Activated T-cell treated with anti-CD3 and anti-CD28 coated beads, Interleukin-2, amount 50 U/mL, for 4 hours (primary cell): Measurements from ENCODE around the gene IKZF3. TPM values are rescaled to one million over a fixed set of nuclear protein-coding genes. Genes with fewer than 3 reads are reported as not detected.
A peak's percentile ranks its signal among the peaks of the same experiment; 100 is the strongest.

Source experiments
- ATAC-seq, 2 donors: fragments of 200-7000 bp; cut with Tn5 transposase; one replicate each; pipeline ENCODE4 v1.10.0; 2021
- DNase-seq: peaks from one replicate; pipeline ENCODE4 v3.0.0-alpha.2; 2020
- H3K27me3 Mint-ChIP-seq: one replicate; pipeline ENCODE4 v1.8.0; 2021; ENCODE audit warnings: low read depth, mixed read lengths
- H3K36me3 Mint-ChIP-seq: one replicate; pipeline ENCODE4 v1.8.0; 2022; ENCODE audit warnings: mixed read lengths; ENCODE audit not compliant: insufficient read depth
- H3K4me1 Mint-ChIP-seq: one replicate; pipeline ENCODE4 v1.8.0; 2021; ENCODE audit warnings: low read depth, mixed read lengths
- H3K4me3 Mint-ChIP-seq: one replicate; pipeline ENCODE4 v1.8.0; 2021; ENCODE audit warnings: mild to moderate bottlenecking, moderate library complexity, mixed read lengths
- H3K9me3 Mint-ChIP-seq: one replicate; pipeline ENCODE4 v1.8.0; 2021; ENCODE audit warnings: mixed read lengths
- total RNA-seq, 3 donors: library from RNA; stranded (reverse); gene quantifications; one replicate each; pipeline ENCODE4 v1.2.1, GENCODE V29; 2021

The IKZF3 gene
- total RNA-seq, 3 donors from 2014 or later: 82.3 to 106 (median 91.6) TPM

DNA sequence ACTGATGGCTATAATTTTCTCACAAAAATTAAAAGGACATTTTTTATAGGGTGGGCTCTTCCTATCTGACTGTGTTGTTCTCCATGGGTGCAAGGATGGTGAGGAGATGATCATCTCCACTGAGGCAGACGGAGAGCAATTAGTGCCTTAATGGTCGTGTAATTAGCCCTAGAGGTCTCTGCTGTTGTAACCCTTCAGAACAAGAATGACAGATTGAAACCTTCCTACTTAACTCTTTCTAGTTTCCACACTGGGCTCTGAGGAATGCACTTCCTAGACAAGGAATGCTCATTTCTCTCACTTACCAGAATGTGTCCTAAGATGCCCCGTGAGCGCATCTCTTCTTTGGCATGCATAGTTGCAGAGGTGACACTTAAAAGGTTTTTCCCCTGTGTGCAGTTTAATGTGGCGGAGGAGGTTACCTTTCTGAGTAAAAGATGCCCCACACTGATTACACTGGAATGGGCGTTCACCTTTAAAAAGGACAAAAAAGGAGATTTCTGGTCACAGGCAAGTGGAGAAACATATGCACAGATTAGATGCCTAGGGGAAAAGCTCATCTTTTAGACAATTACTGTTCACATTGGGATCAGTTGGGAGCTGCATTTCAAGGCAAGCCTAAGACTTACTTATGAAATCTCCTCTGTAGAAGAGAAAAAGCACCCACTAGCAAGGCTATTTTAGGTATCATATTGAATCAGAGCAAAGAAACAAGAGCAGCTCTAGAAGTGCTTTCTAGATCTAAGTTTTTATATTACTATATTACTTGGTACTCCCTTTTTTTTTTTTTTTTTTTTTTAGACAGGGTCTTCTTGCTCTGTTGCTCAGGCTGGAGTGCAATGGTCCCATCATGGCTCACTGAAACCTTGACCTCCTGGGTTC is 72.8 kb downstream of the IKZF3 start:
- no peak for DNase-seq
- H3K4me3 Mint-ChIP-seq: peak overlapping the region; percentile 27
- H3K27me3 Mint-ChIP-seq: no peaks in the 10 kb centered on the region
- H3K4me1 Mint-ChIP-seq: peaks cover 72% of the 10 kb centered on the region
- peaks cover 37% of the 10 kb centered on the region for H3K36me3 Mint-ChIP-seq
- peak; percentile 83 to 84 for ATAC-seq
- no peaks in the 10 kb centered on the region for H3K9me3 Mint-ChIP-seq

DNA sequence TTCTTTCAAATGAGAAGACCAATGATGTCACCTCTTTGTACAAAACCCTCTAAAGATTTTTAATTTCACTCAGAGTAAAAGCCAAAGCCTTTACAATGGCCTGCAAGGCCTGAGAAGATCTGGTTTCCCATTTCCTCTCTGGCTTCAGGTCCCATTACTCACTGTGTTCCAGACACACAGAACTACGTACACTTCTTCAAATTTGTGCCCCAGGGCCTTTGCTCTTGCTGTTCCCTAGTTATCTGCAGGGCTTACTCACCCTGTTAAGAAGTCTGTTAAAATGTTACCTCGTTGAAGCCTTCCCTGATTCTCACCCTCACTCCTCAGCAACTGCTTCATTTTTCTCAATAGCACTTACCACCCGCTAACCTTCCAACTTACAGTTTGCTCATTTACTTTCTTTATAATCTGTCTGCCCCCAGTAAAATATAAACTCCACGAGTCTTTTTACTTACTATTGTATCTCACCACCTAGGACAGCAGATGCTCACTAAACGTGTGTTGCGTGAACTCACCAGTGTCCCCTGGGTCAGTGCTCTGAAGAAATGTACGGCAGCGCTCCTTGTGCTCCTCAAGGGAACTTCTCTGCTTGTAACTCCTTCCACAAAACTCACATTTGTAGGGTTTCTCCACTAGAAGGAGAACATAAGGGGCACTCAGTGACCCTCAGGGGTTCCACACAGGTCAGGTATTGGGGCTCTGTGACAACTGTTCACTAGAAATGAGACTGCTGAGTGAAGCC is 76.2 kb downstream of the IKZF3 start:
- DNase-seq (no peak), ATAC-seq (no peak)
- H3K36me3 Mint-ChIP-seq: peaks cover 51% of the 10 kb centered on the region
- peaks cover 70% of the 10 kb centered on the region for H3K4me1 Mint-ChIP-seq
- no peak overlapping the region for H3K4me3 Mint-ChIP-seq
- H3K27me3 Mint-ChIP-seq: no peaks in the 10 kb centered on the region
- no peaks in the 10 kb centered on the region for H3K9me3 Mint-ChIP-seq

DNA sequence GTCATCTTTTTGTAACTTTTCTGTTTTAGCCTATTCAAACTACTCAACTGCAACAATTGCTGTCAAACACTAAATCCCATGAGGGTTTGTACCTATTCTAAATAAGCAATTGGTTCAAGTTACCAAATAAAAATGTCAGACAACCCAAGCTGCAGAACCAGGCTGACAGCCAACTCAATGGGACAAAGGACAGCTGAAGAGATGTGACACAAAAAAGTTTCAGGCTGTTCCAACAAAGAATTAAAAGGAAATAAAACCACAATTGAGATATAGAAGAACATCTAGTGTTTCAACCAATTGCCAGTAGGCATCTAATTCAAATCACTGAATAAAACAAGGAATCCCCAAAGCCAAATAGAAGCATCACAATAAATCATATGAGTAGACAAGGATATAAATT is 77.1 kb downstream of the IKZF3 start:
- H3K4me3 Mint-ChIP-seq: no peak overlapping the region

DNA sequence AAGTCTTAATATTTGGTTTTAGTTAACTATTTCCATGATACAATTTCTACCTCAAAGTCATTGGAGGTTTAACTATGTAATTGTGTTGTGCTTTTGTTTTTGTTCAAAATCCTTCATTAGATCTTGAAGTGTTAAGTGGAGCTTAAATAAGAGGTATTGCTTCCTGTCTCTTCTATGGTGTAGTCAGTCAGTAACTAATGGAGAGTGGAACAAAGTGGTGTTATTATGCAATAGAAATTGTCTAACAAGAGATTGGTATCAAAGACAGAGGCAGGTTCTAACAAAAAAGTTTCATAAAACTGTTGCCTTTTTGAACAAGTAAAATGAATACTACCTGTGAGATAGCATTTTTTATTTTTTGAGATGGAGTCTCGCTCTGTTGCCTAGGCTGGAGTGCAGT is 81.1 kb downstream of the IKZF3 start:
- Mint-ChIP-seq H3K27me3 (no peaks in the 10 kb centered on the region), H3K4me1 (peaks cover 75% of the 10 kb centered on the region), H3K36me3 (peaks cover 51% of the 10 kb centered on the region), H3K4me3 (peak overlapping the region; percentile 14), H3K9me3 (no peaks in the 10 kb centered on the region)
- ATAC-seq: no peak
- no peak for DNase-seq

More for the DNA sequence above, 77.1 kb downstream of the IKZF3 start:
- no peaks in the 10 kb centered on the region for H3K27me3 Mint-ChIP-seq
- DNase-seq (no peak), ATAC-seq (no peak)
- peaks cover 53% of the 10 kb centered on the region for H3K36me3 Mint-ChIP-seq
- H3K4me1 Mint-ChIP-seq: peaks cover 70% of the 10 kb centered on the region
- H3K9me3 Mint-ChIP-seq: no peaks in the 10 kb centered on the region

DNA sequence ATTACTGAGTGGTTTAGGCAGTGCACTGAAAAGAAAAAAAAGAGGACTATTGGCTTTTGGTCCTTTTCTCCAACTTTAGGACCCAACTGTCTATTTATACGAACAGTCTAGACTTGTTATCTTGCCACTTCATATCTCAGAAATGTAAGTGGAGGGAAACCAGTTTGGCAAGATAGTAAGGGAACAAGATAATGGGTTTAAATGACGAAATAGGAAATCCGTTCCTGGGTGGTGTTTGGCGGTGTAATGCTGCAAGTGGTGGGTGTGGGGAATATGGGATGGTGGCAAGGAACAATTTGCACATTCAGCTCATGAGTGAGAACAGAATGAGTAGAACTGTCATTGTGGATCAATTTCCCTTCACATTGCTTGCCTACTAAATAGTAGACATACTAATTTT is 81.6 kb downstream of the IKZF3 start:
- Mint-ChIP-seq H3K36me3 (peaks cover 49% of the 10 kb centered on the region), H3K9me3 (no peaks in the 10 kb centered on the region), H3K4me3 (no peak overlapping the region), H3K27me3 (no peaks in the 10 kb centered on the region), H3K4me1 (peaks cover 75% of the 10 kb centered on the region)
- DNase-seq: no peak
- no peak for ATAC-seq

DNA sequence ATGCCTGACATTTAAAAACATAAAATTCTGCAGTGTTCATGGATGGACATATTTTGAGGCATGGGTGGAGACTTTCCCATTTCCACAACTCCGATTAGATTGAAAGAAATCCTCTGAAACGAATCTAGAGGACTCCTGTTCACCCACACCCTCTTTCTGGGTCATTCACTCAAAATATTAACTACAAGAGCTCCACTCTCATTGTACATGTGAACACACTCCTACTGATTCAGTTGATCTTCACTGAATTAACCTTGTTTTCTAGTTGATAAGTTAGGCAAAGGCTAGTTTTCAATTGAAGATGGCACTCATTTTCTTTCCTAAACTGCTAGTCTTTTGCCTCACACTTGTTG is 82.3 kb downstream of the IKZF3 start:
- H3K27me3 Mint-ChIP-seq: no peaks in the 10 kb centered on the region
- H3K36me3 Mint-ChIP-seq: peaks cover 44% of the 10 kb centered on the region
- no peaks in the 10 kb centered on the region for H3K9me3 Mint-ChIP-seq
- ATAC-seq (no peak), DNase-seq (no peak)
- H3K4me1 Mint-ChIP-seq: peaks cover 72% of the 10 kb centered on the region
- H3K4me3 Mint-ChIP-seq: no peak overlapping the region

DNA sequence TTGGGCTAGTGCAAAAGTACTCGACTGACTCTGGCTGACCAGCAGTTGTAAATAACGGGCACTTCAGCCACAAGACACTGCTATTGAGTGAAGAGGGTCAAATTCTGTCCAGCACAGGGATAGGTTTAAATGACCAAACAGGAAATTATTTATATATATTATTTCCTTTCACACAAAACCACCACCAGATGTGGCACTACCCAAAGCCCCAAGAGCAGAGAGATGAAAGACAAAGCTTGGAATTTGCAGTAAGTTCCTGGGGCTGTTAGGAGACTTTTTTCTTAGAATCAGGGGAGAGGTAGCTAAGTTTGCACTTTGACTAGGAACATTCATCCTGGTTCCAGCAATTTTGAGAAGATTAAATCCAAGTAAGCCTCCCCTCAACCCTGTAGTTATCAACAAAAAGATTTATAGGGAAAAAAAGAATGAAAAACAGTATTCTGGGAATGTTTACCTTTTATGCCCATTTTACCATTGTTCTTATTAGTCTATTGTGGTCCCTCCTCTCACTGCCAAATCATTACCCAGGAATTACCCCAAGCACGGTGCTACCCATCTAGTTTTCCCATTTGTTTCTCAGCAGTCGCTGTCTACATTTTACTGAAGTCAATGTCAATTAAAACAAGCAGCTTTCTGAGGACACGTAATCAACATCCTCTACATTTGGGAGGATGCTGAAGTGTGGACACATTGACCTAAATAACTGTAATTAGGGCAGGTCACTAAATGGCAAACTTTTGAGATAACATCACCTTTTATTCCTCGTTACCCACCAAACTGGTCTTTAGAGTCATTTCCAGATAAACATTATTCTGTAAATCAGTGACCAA is 82.9 kb downstream of the IKZF3 start:
- Mint-ChIP-seq H3K4me3 (no peak overlapping the region), H3K36me3 (peaks cover 47% of the 10 kb centered on the region)
- no peak for ATAC-seq

DNA sequence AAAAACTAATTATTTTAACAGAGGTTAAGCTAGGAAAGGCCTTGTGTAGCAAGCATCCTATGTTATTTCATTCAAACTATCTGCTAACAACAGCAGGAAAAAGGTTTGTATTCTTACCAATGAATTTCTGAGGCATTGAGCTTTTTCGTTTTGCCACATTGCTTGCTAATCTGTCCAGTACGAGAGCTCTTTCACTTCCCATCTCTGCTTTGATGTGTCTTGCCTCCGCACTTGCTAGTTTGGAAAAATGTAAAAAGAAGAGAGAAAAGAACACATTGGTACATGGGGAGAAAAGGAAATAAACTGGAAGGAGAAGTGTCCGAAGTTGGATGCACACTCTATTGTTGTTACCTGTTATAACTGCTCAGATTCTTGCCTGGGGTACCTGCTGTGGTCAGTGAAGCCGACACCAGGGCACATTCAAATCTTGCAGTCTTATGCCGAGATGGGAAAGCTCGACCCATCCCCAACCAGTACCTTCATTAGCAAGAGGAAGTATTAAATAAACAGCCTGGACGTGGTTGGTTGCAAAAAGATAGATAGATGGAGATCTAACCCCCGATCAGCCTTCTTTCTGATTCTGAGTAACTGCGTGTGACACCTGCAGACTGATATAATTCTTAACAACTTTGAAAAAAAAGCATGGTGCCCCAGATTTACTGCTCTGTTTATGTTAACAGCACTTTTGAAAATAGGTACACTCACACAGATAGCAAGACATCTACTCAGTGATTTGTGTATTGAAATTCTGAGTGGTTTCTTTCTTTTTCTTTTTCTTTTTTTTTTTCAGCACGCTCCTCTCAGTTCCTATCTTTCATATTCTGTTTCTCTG is 86.4 kb downstream of the IKZF3 start:
- DNase-seq (no peak), ATAC-seq (peak; percentile 79 to 84)
- peaks cover 49% of the 10 kb centered on the region for H3K36me3 Mint-ChIP-seq
- peak overlapping the region; percentile 87 for H3K4me3 Mint-ChIP-seq
- no peaks in the 10 kb centered on the region for H3K27me3 Mint-ChIP-seq
- peaks cover 84% of the 10 kb centered on the region for H3K4me1 Mint-ChIP-seq
- no peaks in the 10 kb centered on the region for H3K9me3 Mint-ChIP-seq

More for the DNA sequence above, 82.9 kb downstream of the IKZF3 start:
- no peak for DNase-seq
- H3K4me1 Mint-ChIP-seq: peaks cover 76% of the 10 kb centered on the region
- H3K9me3 Mint-ChIP-seq: no peaks in the 10 kb centered on the region
- no peaks in the 10 kb centered on the region for H3K27me3 Mint-ChIP-seq

DNA sequence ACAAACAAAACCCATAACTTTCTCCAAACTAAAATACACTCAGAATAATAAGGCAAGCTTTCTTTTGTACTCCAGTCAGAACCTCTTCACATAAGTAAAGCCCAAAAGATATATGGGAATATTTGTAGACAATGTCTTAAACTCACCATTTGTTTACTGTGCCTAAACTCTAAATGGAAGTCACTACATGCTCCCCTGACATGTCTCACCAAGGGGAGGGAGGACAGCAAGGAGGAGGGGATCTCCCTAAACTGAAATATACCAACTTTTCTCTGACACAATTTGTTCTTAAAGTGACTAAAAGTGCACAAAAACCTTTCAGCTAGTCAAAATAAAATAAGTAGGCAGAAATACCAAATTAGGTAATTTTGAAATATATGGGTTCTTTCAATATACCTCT is 87.9 kb downstream of the IKZF3 start:
- H3K27me3 Mint-ChIP-seq: no peaks in the 10 kb centered on the region
- H3K4me3 Mint-ChIP-seq: peak overlapping the region; percentile 87
- H3K36me3 Mint-ChIP-seq: peaks cover 50% of the 10 kb centered on the region
- no peaks in the 10 kb centered on the region for H3K9me3 Mint-ChIP-seq
- ATAC-seq (peak; percentile 46 to 48), DNase-seq (no peak)
- peaks cover 84% of the 10 kb centered on the region for H3K4me1 Mint-ChIP-seq

DNA sequence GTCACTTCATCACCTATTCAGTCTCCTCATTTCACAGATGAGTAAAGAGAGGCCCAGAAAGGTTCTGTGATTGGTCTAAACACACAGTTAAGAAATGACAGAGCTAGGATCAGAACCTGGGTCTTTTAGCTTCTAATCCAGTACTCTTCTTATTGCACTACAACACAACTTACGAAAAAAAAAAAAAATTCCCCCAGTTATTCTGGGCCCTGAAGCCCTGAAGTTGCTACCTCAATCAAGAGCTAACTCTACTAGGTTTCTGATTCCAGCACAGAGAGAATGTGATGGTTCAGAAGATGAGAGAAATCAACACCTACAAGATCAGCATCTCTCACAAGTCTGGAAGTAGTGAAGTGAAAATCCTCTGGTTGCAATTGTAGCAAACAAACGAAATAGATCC is 89.1 kb downstream of the IKZF3 start:
- Mint-ChIP-seq H3K9me3 (no peaks in the 10 kb centered on the region), H3K36me3 (peaks cover 50% of the 10 kb centered on the region)

DNA sequence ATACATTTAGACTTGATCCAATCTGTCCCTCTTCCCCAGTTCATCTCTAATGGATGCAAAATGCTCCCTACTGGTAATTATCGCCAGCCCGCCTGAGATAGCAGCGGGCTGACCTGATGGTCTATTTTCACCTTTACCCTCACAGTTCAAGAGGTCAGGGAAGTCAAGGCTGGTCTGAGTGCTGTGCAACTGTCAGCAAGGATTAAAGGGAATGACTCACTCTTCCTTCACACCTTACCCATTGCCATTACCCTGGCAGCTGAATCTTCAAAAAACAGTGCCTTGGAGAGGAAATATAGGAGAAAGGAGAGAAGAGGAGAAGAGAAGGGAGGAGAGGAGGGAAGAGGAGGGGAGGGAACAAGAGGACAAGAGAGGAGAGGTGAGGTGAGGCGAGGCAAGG is 90.1 kb downstream of the IKZF3 start:
- no peak for ATAC-seq
- H3K4me3 Mint-ChIP-seq: peak overlapping the region; percentile 68
- H3K27me3 Mint-ChIP-seq: no peaks in the 10 kb centered on the region

More for the DNA sequence above, 89.1 kb downstream of the IKZF3 start:
- ATAC-seq: peak; percentile 1 to 11
- DNase-seq: no peak
- Mint-ChIP-seq H3K4me1 (peaks cover 87% of the 10 kb centered on the region), H3K27me3 (no peaks in the 10 kb centered on the region), H3K4me3 (peak overlapping the region; percentile 87)

DNA sequence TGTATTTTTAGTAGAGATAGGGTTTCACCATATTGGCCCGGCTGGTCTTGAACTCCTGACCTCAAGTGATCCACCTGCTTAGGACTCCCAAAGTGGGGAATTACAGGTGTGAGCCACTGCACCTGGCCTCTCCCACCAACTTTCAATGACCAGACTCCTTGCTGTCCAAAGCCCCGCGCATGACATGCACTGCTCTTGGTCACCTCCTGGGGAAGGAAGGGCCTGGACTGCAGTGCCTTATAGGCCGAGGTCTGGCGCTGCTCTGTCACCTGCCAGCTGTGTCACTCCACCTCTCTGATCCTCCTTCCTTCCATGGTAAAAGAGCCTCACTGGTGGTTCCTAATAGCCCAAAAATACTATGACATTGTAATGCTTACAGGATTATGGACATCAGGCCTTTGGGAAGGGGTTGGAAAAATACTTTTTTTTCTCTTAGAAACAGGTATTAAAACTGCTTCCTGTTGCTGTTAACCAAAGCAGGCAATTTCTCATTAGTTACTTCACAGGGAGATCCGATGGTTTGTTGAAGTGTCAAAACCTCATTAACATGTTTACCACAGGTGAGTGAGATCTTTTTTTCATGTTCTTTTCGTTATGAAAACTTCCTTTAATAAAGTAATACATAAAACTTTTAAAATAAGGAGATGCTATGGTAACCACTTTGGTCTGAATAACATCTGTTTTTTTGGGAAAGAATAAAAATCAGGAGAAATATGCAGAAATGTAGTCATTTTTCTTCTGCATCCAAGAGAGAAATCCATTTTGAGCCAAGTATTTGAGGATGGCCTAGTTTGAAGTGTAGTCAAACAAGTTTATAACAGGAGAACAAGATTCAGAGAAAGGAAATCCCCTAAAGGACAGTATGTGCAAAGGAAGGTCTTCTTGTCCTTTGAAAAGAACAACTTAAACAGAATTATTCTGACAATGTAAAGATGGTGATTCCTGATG is 90.9 kb downstream of the IKZF3 start:
- H3K36me3 Mint-ChIP-seq: peaks cover 56% of the 10 kb centered on the region
- H3K4me3 Mint-ChIP-seq: peak overlapping the region; percentile 64
- ATAC-seq: no peak
- peaks cover 94% of the 10 kb centered on the region for H3K4me1 Mint-ChIP-seq
- no peak for DNase-seq
- no peaks in the 10 kb centered on the region for H3K9me3 Mint-ChIP-seq
- H3K27me3 Mint-ChIP-seq: no peaks in the 10 kb centered on the region

More for the DNA sequence above, 90.1 kb downstream of the IKZF3 start:
- Mint-ChIP-seq H3K4me1 (peaks cover 93% of the 10 kb centered on the region), H3K36me3 (peaks cover 50% of the 10 kb centered on the region), H3K9me3 (no peaks in the 10 kb centered on the region)
- DNase-seq: no peak

DNA sequence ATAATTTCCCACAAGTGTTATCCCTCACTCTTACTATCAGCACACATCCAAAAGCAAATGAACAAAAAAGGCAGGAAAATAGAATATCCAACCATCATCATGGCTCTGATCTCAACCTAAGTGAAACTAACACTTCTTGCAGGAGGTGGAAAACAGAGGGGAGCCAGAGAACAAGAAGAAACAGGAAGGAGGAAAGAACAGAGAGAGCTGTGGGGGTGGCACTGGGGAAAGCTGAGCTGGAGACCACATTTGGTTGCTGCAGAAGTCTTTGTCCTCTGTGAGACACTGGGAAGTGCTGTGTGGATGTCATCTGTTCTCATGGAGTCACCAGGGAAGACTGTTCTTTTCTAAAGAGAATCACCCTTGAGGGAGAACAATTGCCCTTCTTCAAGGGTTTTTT is 91.7 kb downstream of the IKZF3 start:
- DNase-seq (no peak), ATAC-seq (no peak)
- H3K4me3 Mint-ChIP-seq: peak overlapping the region; percentile 69
- peaks cover 56% of the 10 kb centered on the region for H3K36me3 Mint-ChIP-seq
- H3K4me1 Mint-ChIP-seq: peaks cover 93% of the 10 kb centered on the region
- H3K27me3 Mint-ChIP-seq: no peaks in the 10 kb centered on the region
- H3K9me3 Mint-ChIP-seq: no peaks in the 10 kb centered on the region
